ENCODE measurements around the gene TNKS1BP1.
A peak's percentile ranks its signal among the peaks of the same experiment; 100 is the strongest.

The TNKS1BP1 gene

GRCh38 chr11:57313071-57313787 is 11.5 kb downstream of the TNKS1BP1 start:
- no peak for TF ChIP-seq ZFX (IDR thresholded peaks at IDR 0.05)
- peak overlapping the region; percentile 83 for H3K27ac ChIP-seq

GRCh38 chr11:57312511-57313021 is 12.2 kb downstream of the TNKS1BP1 start:
- peak overlapping the region; percentile 83 for H3K27ac ChIP-seq
- TF ChIP-seq CTCF (conservative IDR thresholded peaks at IDR 0.05) (no peak), ZFX (IDR thresholded peaks at IDR 0.05) (no peak)

GRCh38 chr11:57311109-57311936 is 13.4 kb downstream of the TNKS1BP1 start:
- peak overlapping the region; percentile 83 for H3K27ac ChIP-seq
- TF ChIP-seq ZFX (IDR thresholded peaks at IDR 0.05) (no peak), CTCF (conservative IDR thresholded peaks at IDR 0.05) (no peak)

GRCh38 chr11:57310630-57311086 is 14.1 kb downstream of the TNKS1BP1 start:
- no peak for TF ChIP-seq CTCF (conservative IDR thresholded peaks at IDR 0.05)
- no peak for TF ChIP-seq ZFX (IDR thresholded peaks at IDR 0.05)
- peak overlapping the region; percentile 83 for H3K27ac ChIP-seq

- peak overlapping the region; percentile 83 for H3K27ac ChIP-seq
- TF ChIP-seq CTCF (conservative IDR thresholded peaks at IDR 0.05) (no peak), ZFX (IDR thresholded peaks at IDR 0.05) (no peak)
These were observed 14.7 kb downstream of the TNKS1BP1 start for GRCh38 chr11:57310091-57310490.

- H3K27ac ChIP-seq, result peak overlapping the region; percentile 83; the same call in 1 of the 2 replicates
- no peak for TF ChIP-seq ZFX (IDR thresholded peaks at IDR 0.05)
- no peak for TF ChIP-seq CTCF (conservative IDR thresholded peaks at IDR 0.05)
These were observed 15.4 kb downstream of the TNKS1BP1 start for GRCh38 chr11:57309106-57310059.

GRCh38 chr11:57308426-57309060 is 16.2 kb downstream of the TNKS1BP1 start:
- no peak for TF ChIP-seq CTCF (conservative IDR thresholded peaks at IDR 0.05)
- no peak for TF ChIP-seq ZFX (IDR thresholded peaks at IDR 0.05)
- H3K27ac ChIP-seq, result no peak overlapping the region
